Peyer's patch (tissue), 4 donors: Measurements from ENCODE around the gene PPP2R2D.

Experiments used
- CTCF ChIP-seq, 6 experiments: fragments of 450-650 bp in 4 of 6; fragments of 200-600 bp in 2 of 6; sonication (generic) in 1 of 6; IDR thresholded peaks; one replicate each; pipeline ENCODE4 v1.5.1; 2017 to 2019; ENCODE audit warnings: antibody characterized with exemption in 6 of 6, mild to moderate bottlenecking in 3 of 6, moderate library complexity in 1 of 6
- POLR2A ChIP-seq, 2 donors: fragments of 450-650 bp; IDR thresholded peaks; one replicate each; pipeline ENCODE4 v1.5.1; 2017; ENCODE audit warnings: antibody characterized with exemption in 2 of 2, mild to moderate bottlenecking in 2 of 2, moderate library complexity in 2 of 2

DNA sequence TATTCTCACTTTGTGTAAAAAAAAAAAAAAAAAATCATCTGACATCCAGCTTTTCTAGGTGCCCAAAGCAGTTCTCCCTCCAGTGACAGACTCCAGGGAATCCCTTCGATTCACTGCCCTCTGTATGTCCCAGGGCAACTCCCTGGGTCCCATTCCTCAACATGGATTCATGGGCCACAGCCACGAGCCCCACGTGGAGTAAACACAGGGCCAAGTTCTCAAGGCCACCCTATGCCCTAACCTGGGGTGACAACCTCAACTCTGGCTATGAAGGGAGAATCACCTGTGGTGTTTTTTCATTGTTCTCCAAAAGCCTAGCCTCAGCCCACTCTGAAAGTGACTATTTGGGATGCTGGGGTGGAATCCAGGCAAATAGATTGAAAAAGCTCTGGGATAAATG, 77.6 kb downstream of the PPP2R2D start:
- TF ChIP-seq CTCF (IDR thresholded peaks at IDR 0.05): no peak
- TF ChIP-seq POLR2A (IDR thresholded peaks at IDR 0.05): no peak
